ENCODE data around the gene RPL18A. TPM values are rescaled to one million over a fixed set of nuclear protein-coding genes. Genes with fewer than 3 reads are reported as not detected.

The RPL18A gene
- total RNA-seq, 4 donors from 2014 or later: 799 to 1,594 (median 1,135) TPM

DNA sequence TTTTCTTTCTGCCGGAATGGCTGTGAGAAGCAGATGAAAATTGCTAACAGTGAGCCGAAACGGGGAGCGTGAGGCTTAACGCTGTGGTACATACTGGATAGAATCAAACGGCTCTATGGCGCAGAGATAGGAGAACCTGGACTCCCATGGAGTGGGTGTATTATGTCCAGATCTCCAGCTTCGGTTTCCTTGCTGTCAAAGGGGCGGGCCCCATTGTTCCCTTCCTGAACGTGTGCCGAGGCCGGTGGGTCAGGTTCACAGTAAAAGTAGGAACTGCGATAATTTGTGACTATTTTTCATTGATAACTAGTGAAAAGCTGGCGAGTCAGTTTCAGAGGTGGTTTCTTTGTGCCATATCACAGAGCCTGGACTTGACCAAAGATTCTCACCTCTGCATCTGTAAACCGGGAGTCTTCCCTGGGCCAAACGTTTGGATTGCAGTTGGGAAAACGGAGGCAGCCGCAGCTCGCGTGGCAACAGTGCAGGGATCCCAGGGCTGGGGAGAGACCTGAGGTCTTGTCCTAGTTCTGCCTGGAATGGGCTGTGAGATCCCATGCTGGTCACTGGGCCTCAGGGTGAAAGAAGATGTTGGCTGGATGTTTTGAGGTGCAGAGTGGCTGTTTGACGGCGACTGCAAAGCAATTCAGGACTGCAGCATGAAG, 752 bp downstream of the RPL18A start:
- Histone ChIP-seq H3K4me3 (peak overlapping the region; percentile 93 to 98), H3K9me3 (no peaks in the 10 kb centered on the region), H3K36me3 (peaks cover 0 to 43% of the 10 kb centered on the region in 2 donors), H3K4me1 (peaks cover 0 to 35% (median 8%) of the 10 kb centered on the region in 3 donors), H3K27me3 (no peaks in the 10 kb centered on the region), H3K27ac (peak overlapping the region; percentile 61 to 94 (median 88))
- ATAC-seq: no peak
- 0 to 1% methylated on average over 4 to 17 of the region's 22 CpGs for WGBS, 2 donors (ENCODE audit: low coverage in 1 of 2)
- TF ChIP-seq POLR2AphosphoS5 (IDR thresholded peaks at IDR 0.05) (no peak), EP300 (IDR thresholded peaks at IDR 0.05) (no peak), CTCF (IDR thresholded peaks at IDR 0.05) (no peak), POLR2A (IDR thresholded peaks at IDR 0.05) (no peak)

- peak overlapping the region in 3 of 4 donors; percentile 86 to 94 (median 89) for H3K27ac ChIP-seq
- peaks cover 0 to 48% of the 10 kb centered on the region in 2 donors for H3K36me3 ChIP-seq
- ATAC-seq: no peak
- no peak for TF ChIP-seq POLR2A (IDR thresholded peaks at IDR 0.05)
- TF ChIP-seq CTCF (IDR thresholded peaks at IDR 0.05): no peak
- TF ChIP-seq EP300 (IDR thresholded peaks at IDR 0.05): no peak
- no peak for TF ChIP-seq POLR2AphosphoS5 (IDR thresholded peaks at IDR 0.05)
- H3K27me3 ChIP-seq: no peaks in the 10 kb centered on the region
- H3K4me3 ChIP-seq: peak overlapping the region; percentile 93 to 98
- no peaks in the 10 kb centered on the region for H3K9me3 ChIP-seq
- peaks cover 0 to 35% (median 8%) of the 10 kb centered on the region in 3 donors for H3K4me1 ChIP-seq
- WGBS, 2 donors (ENCODE audit: low coverage in 1 of 2): 0% methylated on average over 1 of the region's 7 CpGs; no CpG with 5 or more reads in 1 of the 2 donors
These were observed 1.3 kb downstream of the RPL18A start for GRCh38 chr19:17860993-17861360.

GRCh38 chr19:17861542-17862402, 2.1 kb downstream of the RPL18A start:
- peaks cover 0 to 35% (median 8%) of the 10 kb centered on the region in 3 donors for H3K4me1 ChIP-seq
- WGBS, 2 donors (ENCODE audit: low coverage in 1 of 2): 72 to 83% methylated on average over 2 to 5 of the region's 23 CpGs
- H3K4me3 ChIP-seq: peak overlapping the region in 1 of 2 donors; percentile 98
- no peaks in the 10 kb centered on the region for H3K9me3 ChIP-seq
- no peak overlapping the region for H3K27ac ChIP-seq
- no peak for TF ChIP-seq POLR2AphosphoS5 (IDR thresholded peaks at IDR 0.05)
- ATAC-seq: no peak
- peaks cover 0 to 52% of the 10 kb centered on the region in 2 donors for H3K36me3 ChIP-seq
- no peaks in the 10 kb centered on the region for H3K27me3 ChIP-seq

DNA sequence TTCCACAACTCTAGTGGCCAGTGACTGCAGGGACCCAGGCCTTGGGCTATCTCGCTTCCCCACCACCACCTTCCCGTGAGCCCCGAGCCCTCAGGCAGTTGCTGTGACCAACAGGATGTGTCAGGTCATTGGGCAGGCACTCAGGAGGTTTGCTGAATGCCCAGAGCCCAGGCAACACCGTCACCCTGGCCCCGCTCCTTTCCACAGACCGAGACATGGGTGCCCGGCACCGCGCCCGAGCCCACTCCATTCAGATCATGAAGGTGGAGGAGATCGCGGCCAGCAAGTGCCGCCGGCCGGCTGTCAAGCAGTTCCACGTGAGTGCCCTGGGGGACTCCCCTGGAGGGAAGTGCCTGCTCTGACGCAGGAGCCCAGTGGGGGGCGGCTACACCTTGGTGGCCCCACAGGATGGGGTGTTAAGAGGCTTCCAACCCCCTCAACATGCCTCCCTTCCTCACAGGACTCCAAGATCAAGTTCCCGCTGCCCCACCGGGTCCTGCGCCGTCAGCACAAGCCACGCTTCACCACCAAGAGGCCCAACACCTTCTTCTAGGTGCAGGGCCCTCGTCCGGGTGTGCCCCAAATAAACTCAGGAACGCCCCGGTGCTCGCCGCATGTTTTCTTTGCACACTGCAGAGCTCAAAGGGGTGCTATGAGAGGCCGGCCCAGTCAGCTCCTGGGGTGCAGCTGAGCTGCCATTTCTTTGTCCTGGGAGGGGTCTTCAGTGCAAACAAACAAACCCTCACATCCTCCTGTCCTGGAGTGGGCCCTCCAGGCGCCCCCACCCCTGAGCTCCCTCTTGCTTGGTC, 3.2 kb downstream of the RPL18A start:
- TF ChIP-seq POLR2AphosphoS5 (IDR thresholded peaks at IDR 0.05) (no peak), POLR2A (IDR thresholded peaks at IDR 0.05) (no peak)
- no peak overlapping the region for H3K27ac ChIP-seq
- 100% methylated on average over 2 of the region's 31 CpGs; no CpG with 5 or more reads in 1 of the 2 donors for WGBS, 2 donors (ENCODE audit: low coverage in 1 of 2)

GRCh38 chr19:17863520-17864182, 3.9 kb downstream of the RPL18A start:
- Histone ChIP-seq H3K4me3 (no peak overlapping the region), H3K4me1 (peaks cover 0 to 35% (median 8%) of the 10 kb centered on the region in 3 donors), H3K27ac (no peak overlapping the region), H3K27me3 (no peaks in the 10 kb centered on the region), H3K9me3 (no peaks in the 10 kb centered on the region), H3K36me3 (peaks cover 0 to 52% of the 10 kb centered on the region in 2 donors)
- 60% methylated on average over 1 of the region's 8 CpGs; no CpG with 5 or more reads in 1 of the 2 donors for WGBS, 2 donors (ENCODE audit: low coverage in 1 of 2)
- TF ChIP-seq CTCF (IDR thresholded peaks at IDR 0.05) (no peak), POLR2A (IDR thresholded peaks at IDR 0.05) (no peak), POLR2AphosphoS5 (IDR thresholded peaks at IDR 0.05) (no peak), EP300 (IDR thresholded peaks at IDR 0.05) (no peak)
- ATAC-seq: no peak

More for the DNA sequence above, 3.2 kb downstream of the RPL18A start:
- Histone ChIP-seq H3K36me3 (peaks cover 0 to 52% of the 10 kb centered on the region in 2 donors), H3K4me3 (no peak overlapping the region), H3K27me3 (no peaks in the 10 kb centered on the region), H3K9me3 (no peaks in the 10 kb centered on the region), H3K4me1 (peaks cover 0 to 35% (median 8%) of the 10 kb centered on the region in 3 donors)
- no peak for ATAC-seq
